Measurements from ENCODE around the gene NPFF. TPM values are rescaled to one million over a fixed set of nuclear protein-coding genes. Genes with fewer than 3 reads are reported as not detected.

Gene NPFF
- total RNA-seq, 1 donor from 2014 or later, result not detected

DNA sequence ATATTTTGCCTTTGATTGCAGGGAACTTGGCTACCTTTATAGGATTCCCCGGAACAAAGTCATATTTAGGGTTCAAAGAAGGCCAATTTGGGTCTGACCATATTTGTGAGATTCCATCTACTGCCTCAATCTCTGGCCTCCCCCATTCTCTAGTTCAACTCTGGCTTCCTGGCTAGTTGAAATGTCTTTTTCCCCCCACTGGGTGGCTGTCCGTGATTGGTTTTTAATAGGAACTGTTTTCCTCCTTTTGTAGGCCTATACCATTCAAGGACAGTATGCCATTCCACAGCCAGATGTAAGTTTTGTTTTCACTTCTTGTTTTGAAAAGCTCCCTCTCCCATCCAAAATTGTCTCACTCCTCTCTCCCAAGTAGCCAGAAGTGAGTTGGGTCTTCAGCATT, 41.6 kb downstream of the NPFF start:
- Histone ChIP-seq H3K4me1 (ENCODE audit: control insufficient read depth in 3 of 3, insufficient read depth in 3 of 3, low read length in 3 of 3) (peaks cover 78 to 86% (median 81%) of the 10 kb centered on the region in 3 donors), H3K9ac (ENCODE audit: low read depth in 1 of 3, low read length in 3 of 3) (peak overlapping the region in 2 of 3 donors; percentile 2 to 43), H3K4me3 (ENCODE audit: low read length in 3 of 3) (no peak overlapping the region), H3K27ac (ENCODE audit: low read depth, low read length) (peak overlapping the region; percentile 61), H3K27me3 (ENCODE audit: control insufficient read depth in 3 of 3, insufficient read depth in 3 of 3, low read length in 3 of 3) (no peaks in the 10 kb centered on the region), H3K9me3 (ENCODE audit: control insufficient read depth in 3 of 3, low read length in 3 of 3) (no peaks in the 10 kb centered on the region), H3K36me3 (ENCODE audit: control insufficient read depth in 3 of 3, insufficient read depth in 3 of 3, low read length in 3 of 3) (peaks cover 79 to 93% (median 92%) of the 10 kb centered on the region in 3 donors)

DNA sequence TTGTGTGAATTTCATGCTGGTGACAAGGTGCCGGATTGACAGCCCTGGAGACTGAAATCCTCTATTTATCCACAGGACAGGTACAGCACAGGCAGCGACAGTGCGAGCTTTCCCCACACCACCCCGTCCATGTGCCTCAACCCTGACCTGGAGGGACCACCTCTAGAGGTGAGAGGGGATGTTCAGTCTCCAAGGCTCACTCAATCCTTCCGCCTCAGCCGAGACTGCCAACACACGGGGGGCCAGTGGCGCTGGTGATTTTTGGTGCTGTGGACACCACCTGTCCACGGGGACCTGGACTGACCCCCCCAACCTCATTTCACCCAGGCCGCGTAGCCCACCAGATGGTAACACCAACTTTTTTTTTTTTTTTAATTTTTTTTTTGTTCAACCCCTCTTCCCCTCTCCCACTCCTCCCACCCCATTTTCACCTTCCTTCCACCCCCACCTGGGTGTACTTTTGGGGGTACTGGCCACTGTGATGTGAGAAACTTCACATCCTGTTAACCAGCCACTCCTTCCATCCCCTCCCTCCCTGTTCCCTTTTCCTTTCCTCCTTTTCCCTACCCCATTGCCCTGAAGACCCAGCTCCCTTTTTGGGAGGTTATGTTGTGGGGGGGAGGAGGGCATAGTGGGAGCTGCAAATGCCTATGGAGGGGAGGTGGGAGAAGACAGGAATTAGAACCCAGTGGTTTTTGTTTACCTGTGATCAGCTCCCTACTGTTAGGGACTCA, 42.4 kb downstream of the NPFF start:
- Histone ChIP-seq H3K4me1 (ENCODE audit: control insufficient read depth in 3 of 3, insufficient read depth in 3 of 3, low read length in 3 of 3) (peaks cover 82 to 88% (median 86%) of the 10 kb centered on the region in 3 donors), H3K9ac (ENCODE audit: low read depth in 1 of 3, low read length in 3 of 3) (peak overlapping the region in 2 of 3 donors; percentile 2 to 63), H3K27ac (ENCODE audit: low read depth, low read length) (peak overlapping the region; percentile 61), H3K9me3 (ENCODE audit: control insufficient read depth in 3 of 3, low read length in 3 of 3) (no peaks in the 10 kb centered on the region), H3K27me3 (ENCODE audit: control insufficient read depth in 3 of 3, insufficient read depth in 3 of 3, low read length in 3 of 3) (no peaks in the 10 kb centered on the region), H3K36me3 (ENCODE audit: control insufficient read depth in 3 of 3, insufficient read depth in 3 of 3, low read length in 3 of 3) (peaks cover 80 to 94% (median 93%) of the 10 kb centered on the region in 3 donors), H3K4me3 (ENCODE audit: low read length in 3 of 3) (no peak overlapping the region)

GRCh38 chr12:53463802-53464560, 43.3 kb downstream of the NPFF start:
- H3K4me3 ChIP-seq (ENCODE audit: low read length in 3 of 3), result no peak overlapping the region
- peaks cover 78 to 95% (median 92%) of the 10 kb centered on the region in 3 donors for H3K36me3 ChIP-seq (ENCODE audit: control insufficient read depth in 3 of 3, insufficient read depth in 3 of 3, low read length in 3 of 3)
- no peaks in the 10 kb centered on the region for H3K27me3 ChIP-seq (ENCODE audit: control insufficient read depth in 3 of 3, insufficient read depth in 3 of 3, low read length in 3 of 3)
- no peak overlapping the region for H3K9ac ChIP-seq (ENCODE audit: low read depth in 1 of 3, low read length in 3 of 3)
- H3K4me1 ChIP-seq (ENCODE audit: control insufficient read depth in 3 of 3, insufficient read depth in 3 of 3, low read length in 3 of 3), result peaks cover 85 to 92% (median 89%) of the 10 kb centered on the region in 3 donors
- H3K27ac ChIP-seq (ENCODE audit: low read depth, low read length), result peak overlapping the region; percentile 78
- H3K9me3 ChIP-seq (ENCODE audit: control insufficient read depth in 3 of 3, low read length in 3 of 3), result no peaks in the 10 kb centered on the region

GRCh38 chr12:53462935-53463334, 44.3 kb downstream of the NPFF start:
- Histone ChIP-seq H3K4me3 (ENCODE audit: low read length in 3 of 3) (peak overlapping the region in 1 of 3 donors; percentile 2), H3K4me1 (ENCODE audit: control insufficient read depth in 3 of 3, insufficient read depth in 3 of 3, low read length in 3 of 3) (peaks cover 78 to 89% (median 83%) of the 10 kb centered on the region in 3 donors), H3K27ac (ENCODE audit: low read depth, low read length) (peak overlapping the region; percentile 78), H3K9me3 (ENCODE audit: control insufficient read depth in 3 of 3, low read length in 3 of 3) (no peaks in the 10 kb centered on the region), H3K36me3 (ENCODE audit: control insufficient read depth in 3 of 3, insufficient read depth in 3 of 3, low read length in 3 of 3) (peaks cover 74 to 93% (median 92%) of the 10 kb centered on the region in 3 donors), H3K27me3 (ENCODE audit: control insufficient read depth in 3 of 3, insufficient read depth in 3 of 3, low read length in 3 of 3) (no peaks in the 10 kb centered on the region), H3K9ac (ENCODE audit: low read depth in 1 of 3, low read length in 3 of 3) (peak overlapping the region in 2 of 3 donors; percentile 51 to 57)

DNA sequence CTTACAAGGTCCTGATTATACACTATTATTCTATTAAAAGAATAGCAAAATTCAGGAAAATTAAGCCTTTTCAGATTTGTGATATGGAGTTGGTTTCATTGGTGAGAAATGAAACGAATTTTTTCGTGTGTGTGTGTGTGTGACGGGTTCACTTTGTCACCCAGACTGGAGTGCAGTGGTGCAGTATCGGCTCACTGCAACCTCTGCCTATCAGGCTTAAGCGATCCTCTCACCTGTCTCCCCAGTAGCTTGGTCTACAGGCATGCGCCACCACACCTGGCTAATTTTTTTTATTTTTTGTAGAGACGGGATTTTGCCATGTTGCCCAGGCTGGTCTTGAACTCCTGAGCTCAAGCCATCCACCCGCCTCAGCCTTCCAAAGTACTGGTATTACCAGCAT, 45.7 kb downstream of the NPFF start:
- peaks cover 75 to 93% (median 92%) of the 10 kb centered on the region in 3 donors for H3K36me3 ChIP-seq (ENCODE audit: control insufficient read depth in 3 of 3, insufficient read depth in 3 of 3, low read length in 3 of 3)
- H3K9me3 ChIP-seq (ENCODE audit: control insufficient read depth in 3 of 3, low read length in 3 of 3), result no peaks in the 10 kb centered on the region
- no peaks in the 10 kb centered on the region for H3K27me3 ChIP-seq (ENCODE audit: control insufficient read depth in 3 of 3, insufficient read depth in 3 of 3, low read length in 3 of 3)
- peaks cover 68 to 81% (median 70%) of the 10 kb centered on the region in 3 donors for H3K4me1 ChIP-seq (ENCODE audit: control insufficient read depth in 3 of 3, insufficient read depth in 3 of 3, low read length in 3 of 3)
- H3K9ac ChIP-seq (ENCODE audit: low read depth in 1 of 3, low read length in 3 of 3), result peak overlapping the region; percentile 58 to 63 (median 62)
- H3K27ac ChIP-seq (ENCODE audit: low read depth, low read length), result peak overlapping the region; percentile 78
- H3K4me3 ChIP-seq (ENCODE audit: low read length in 3 of 3), result peak overlapping the region in 2 of 3 donors; percentile 41 to 46

DNA sequence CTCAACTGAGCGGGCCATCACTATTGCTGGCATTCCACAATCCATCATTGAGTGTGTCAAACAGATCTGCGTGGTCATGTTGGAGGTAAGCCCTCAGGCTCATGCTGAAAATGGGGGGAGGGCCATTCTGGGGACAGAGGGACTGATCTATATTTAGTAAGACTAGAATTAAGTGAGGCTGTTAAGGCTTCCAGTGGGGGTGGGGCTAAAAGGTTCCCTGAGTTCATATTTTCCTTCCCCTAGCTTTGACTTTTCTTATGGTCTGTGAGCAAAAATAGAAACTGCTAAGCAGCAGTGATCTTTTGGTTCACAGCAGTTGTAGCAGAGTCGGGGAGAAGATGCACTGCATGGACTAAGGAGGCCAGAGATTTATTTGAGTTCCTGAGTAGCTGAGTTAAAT, 46.2 kb downstream of the NPFF start:
- H3K27me3 ChIP-seq (ENCODE audit: control insufficient read depth in 3 of 3, insufficient read depth in 3 of 3, low read length in 3 of 3), result no peaks in the 10 kb centered on the region
- peaks cover 65 to 81% (median 65%) of the 10 kb centered on the region in 3 donors for H3K4me1 ChIP-seq (ENCODE audit: control insufficient read depth in 3 of 3, insufficient read depth in 3 of 3, low read length in 3 of 3)
- peak overlapping the region in 2 of 3 donors; percentile 41 to 46 for H3K4me3 ChIP-seq (ENCODE audit: low read length in 3 of 3)
- peaks cover 76 to 92% (median 92%) of the 10 kb centered on the region in 3 donors for H3K36me3 ChIP-seq (ENCODE audit: control insufficient read depth in 3 of 3, insufficient read depth in 3 of 3, low read length in 3 of 3)
- no peaks in the 10 kb centered on the region for H3K9me3 ChIP-seq (ENCODE audit: control insufficient read depth in 3 of 3, low read length in 3 of 3)
- peak overlapping the region; percentile 78 for H3K27ac ChIP-seq (ENCODE audit: low read depth, low read length)
- peak overlapping the region; percentile 58 to 63 (median 62) for H3K9ac ChIP-seq (ENCODE audit: low read depth in 1 of 3, low read length in 3 of 3)

DNA sequence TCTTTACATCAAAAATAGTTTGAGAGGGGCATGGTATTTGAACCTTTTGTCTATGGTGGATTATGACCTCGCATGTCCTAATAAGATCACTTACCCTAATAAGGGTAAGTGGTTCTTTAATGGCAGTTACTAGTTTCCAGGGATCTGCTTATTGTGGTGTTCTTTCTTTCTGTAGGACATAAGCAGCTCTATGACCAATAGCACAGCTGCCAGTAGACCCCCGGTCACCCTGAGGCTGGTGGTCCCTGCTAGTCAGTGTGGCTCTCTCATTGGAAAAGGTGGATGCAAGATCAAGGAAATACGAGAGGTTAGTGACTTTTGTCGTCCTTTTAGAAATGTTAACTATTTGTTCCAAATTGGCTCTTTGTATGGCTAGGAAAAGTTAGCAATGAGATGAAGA, 48.2 kb downstream of the NPFF start:
- Histone ChIP-seq H3K36me3 (ENCODE audit: control insufficient read depth in 3 of 3, insufficient read depth in 3 of 3, low read length in 3 of 3) (peaks cover 72 to 93% (median 91%) of the 10 kb centered on the region in 3 donors), H3K27ac (ENCODE audit: low read depth, low read length) (peak overlapping the region; percentile 32), H3K4me3 (ENCODE audit: low read length in 3 of 3) (no peak overlapping the region), H3K4me1 (ENCODE audit: control insufficient read depth in 3 of 3, insufficient read depth in 3 of 3, low read length in 3 of 3) (peaks cover 56 to 74% (median 60%) of the 10 kb centered on the region in 3 donors), H3K9ac (ENCODE audit: low read depth in 1 of 3, low read length in 3 of 3) (no peak overlapping the region), H3K27me3 (ENCODE audit: control insufficient read depth in 3 of 3, insufficient read depth in 3 of 3, low read length in 3 of 3) (no peaks in the 10 kb centered on the region), H3K9me3 (ENCODE audit: control insufficient read depth in 3 of 3, low read length in 3 of 3) (no peaks in the 10 kb centered on the region)

Small RNA genes within 50 kb of the gene (small RNA-seq; reads per million reads assigned to genes)
- not detected for gene AC023509.3

Other genes with a start within 250 kb of the NPFF start
- gene ESPL1, start 239.2 kb downstream of the NPFF start, total RNA-seq, result 2.6 TPM
- 686 TPM for gene PFDN5, start 211.9 kb downstream of the NPFF start, total RNA-seq
- 50.1 TPM for gene MYG1, start 207.8 kb downstream of the NPFF start, total RNA-seq
- 35.5 TPM for gene AAAS, start 185.9 kb downstream of the NPFF start, total RNA-seq
- not detected for gene SP7, start 171.1 kb downstream of the NPFF start, total RNA-seq
- gene SP1, start 127.3 kb downstream of the NPFF start, total RNA-seq, result 30.3 TPM
- gene AMHR2, start 83.6 kb downstream of the NPFF start, total RNA-seq, result not detected
- 15.7 TPM for gene PRR13, start 65.8 kb downstream of the NPFF start, total RNA-seq
- 281 TPM for gene PCBP2, start 55.4 kb downstream of the NPFF start, total RNA-seq
- gene MAP3K12, start 8.0 kb downstream of the NPFF start, total RNA-seq, result 4.7 TPM
- gene TARBP2, start 6.2 kb downstream of the NPFF start, total RNA-seq, result 29.7 TPM
- 26.6 TPM for gene ATF7, start 118.9 kb upstream of the NPFF start, total RNA-seq
- 253 TPM for gene ATP5MC2, start 168.6 kb upstream of the NPFF start, total RNA-seq
- 49.1 TPM for gene CALCOCO1, start 220.0 kb upstream of the NPFF start, total RNA-seq
- not detected for gene CISTR, start 244.5 kb upstream of the NPFF start, total RNA-seq

Data from skeletal muscle tissue (tissue), 5 donors.